MCF 10A (cell line): ENCODE data around the gene RAPGEF1. TPM values are rescaled to one million over a fixed set of nuclear protein-coding genes. Genes with fewer than 3 reads are reported as not detected.

Experiments
- BruUV-seq: library from RNA; stranded (reverse); fragments of 400-500 nt; replicated peaks from 2 replicates; lab custom pipeline; 2021; lab: Mats Ljungman, UMichigan
- CTCF ChIA-PET: fragments of 300-600 bp; sonication (Branson Sonifier 250); formaldehyde crosslinking; extraction: SDS; loops from one replicate; lab custom pipeline; 2021; ENCODE audit warnings: antibody characterized with exemption, inconsistent platforms; lab: Yijun Ruan, JAX
- POLR2A ChIA-PET: fragments of 300-600, 350-650 bp; sonication (Branson Sonifier 250); formaldehyde crosslinking; extraction: SDS; loops from one replicate; lab custom pipeline; 2020; ENCODE audit warnings: antibody characterized with exemption, inconsistent platforms; lab: Yijun Ruan, JAX
- DNase-seq: peaks from one replicate; pipeline ENCODE4 v3.0.0-alpha.2; 2018; ENCODE audit not compliant: unreplicated experiment
- H3K27ac Mint-ChIP-seq: one replicate; pipeline ENCODE4 v1.8.0; 2022; ENCODE audit warnings: mild to moderate bottlenecking, low read depth, mixed read lengths; ENCODE audit not compliant: unreplicated experiment
- H3K27me3 Mint-ChIP-seq: one replicate; pipeline ENCODE4 v1.8.0; 2022; ENCODE audit warnings: mixed read lengths; ENCODE audit not compliant: insufficient read depth, unreplicated experiment
- H3K36me3 Mint-ChIP-seq: one replicate; pipeline ENCODE4 v1.8.0; 2022; ENCODE audit warnings: mild to moderate bottlenecking, moderate library complexity, mixed read lengths; ENCODE audit not compliant: insufficient read depth, unreplicated experiment
- H3K4me1 Mint-ChIP-seq: one replicate; pipeline ENCODE4 v1.8.0; 2022; ENCODE audit warnings: mixed read lengths; ENCODE audit not compliant: insufficient read depth, unreplicated experiment
- H3K4me3 Mint-ChIP-seq: one replicate; pipeline ENCODE4 v1.8.0; 2022; ENCODE audit warnings: mild to moderate bottlenecking, moderate library complexity, mixed read lengths; ENCODE audit not compliant: unreplicated experiment
- H3K9me3 Mint-ChIP-seq: one replicate; pipeline ENCODE4 v1.8.0; 2022; ENCODE audit warnings: mixed read lengths; ENCODE audit not compliant: unreplicated experiment
- intact Hi-C: fragments of 100-400 bp; cut with micrococcal nuclease; formaldehyde crosslinking; loops from 2 replicates; pipeline ENCODE4 v1.14.1; 2022
- total RNA-seq: library from RNA; stranded (reverse); gene quantifications from 2 replicates; pipeline ENCODE4 v1.2.3, GENCODE V29; 2022
- TF ChIP-seq, protein P1 (sequence below): fragments of 200-600 bp; IDR thresholded peaks from one replicate; pipeline ENCODE4 v1.8.0; 2022; ENCODE audit warnings: antibody characterized with exemption, mild to moderate bottlenecking; ENCODE audit not compliant: unreplicated experiment

Gene RAPGEF1
- total RNA-seq, 1 experiment from 2014 or later, result 55.4 TPM

DNA sequence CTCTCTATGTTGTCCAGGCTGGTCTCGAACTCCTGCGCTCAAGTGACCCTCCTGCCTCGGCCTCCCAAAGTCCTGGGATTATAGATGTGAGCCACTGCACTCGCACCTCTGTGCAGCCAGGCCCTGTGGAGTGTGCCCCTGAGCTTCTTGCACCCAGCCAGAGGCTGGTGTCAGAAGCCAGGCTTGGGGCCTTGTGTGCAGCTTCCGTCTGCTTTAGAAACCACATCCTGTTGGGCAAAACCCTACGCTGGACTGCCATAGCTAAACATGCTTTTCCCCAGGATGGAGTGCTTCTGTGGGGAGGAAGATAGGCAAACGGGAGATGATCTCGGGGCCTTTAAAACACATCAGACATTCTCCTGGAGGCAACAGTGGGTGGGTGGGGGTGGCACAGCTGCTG lies 154.5 kb downstream of the RAPGEF1 start:
- H3K4me3 Mint-ChIP-seq, result no peak overlapping the region
- POLR2A ChIA-PET, result no interaction called here
- TF ChIP-seq, protein P1, sequence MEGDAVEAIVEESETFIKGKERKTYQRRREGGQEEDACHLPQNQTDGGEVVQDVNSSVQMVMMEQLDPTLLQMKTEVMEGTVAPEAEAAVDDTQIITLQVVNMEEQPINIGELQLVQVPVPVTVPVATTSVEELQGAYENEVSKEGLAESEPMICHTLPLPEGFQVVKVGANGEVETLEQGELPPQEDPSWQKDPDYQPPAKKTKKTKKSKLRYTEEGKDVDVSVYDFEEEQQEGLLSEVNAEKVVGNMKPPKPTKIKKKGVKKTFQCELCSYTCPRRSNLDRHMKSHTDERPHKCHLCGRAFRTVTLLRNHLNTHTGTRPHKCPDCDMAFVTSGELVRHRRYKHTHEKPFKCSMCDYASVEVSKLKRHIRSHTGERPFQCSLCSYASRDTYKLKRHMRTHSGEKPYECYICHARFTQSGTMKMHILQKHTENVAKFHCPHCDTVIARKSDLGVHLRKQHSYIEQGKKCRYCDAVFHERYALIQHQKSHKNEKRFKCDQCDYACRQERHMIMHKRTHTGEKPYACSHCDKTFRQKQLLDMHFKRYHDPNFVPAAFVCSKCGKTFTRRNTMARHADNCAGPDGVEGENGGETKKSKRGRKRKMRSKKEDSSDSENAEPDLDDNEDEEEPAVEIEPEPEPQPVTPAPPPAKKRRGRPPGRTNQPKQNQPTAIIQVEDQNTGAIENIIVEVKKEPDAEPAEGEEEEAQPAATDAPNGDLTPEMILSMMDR, result no peak
- H3K27ac Mint-ChIP-seq, result no peak overlapping the region
- no peaks in the 10 kb centered on the region for H3K4me1 Mint-ChIP-seq
- no TSS peak for BruUV-seq
- no peaks in the 10 kb centered on the region for H3K27me3 Mint-ChIP-seq
- CTCF ChIA-PET, result interaction anchor here (0.8 to 1.8 kb wide), 3 partner anchors 25 to 155 kb away, joined by 3 to 7 read pairs (median 4); partner anchors contain the start of gene RAPGEF1
- intact Hi-C loops, result no loop called here
- DNase-seq, result no peak
- H3K9me3 Mint-ChIP-seq, result no peaks in the 10 kb centered on the region
- H3K36me3 Mint-ChIP-seq, result peaks cover 19% of the 10 kb centered on the region

DNA sequence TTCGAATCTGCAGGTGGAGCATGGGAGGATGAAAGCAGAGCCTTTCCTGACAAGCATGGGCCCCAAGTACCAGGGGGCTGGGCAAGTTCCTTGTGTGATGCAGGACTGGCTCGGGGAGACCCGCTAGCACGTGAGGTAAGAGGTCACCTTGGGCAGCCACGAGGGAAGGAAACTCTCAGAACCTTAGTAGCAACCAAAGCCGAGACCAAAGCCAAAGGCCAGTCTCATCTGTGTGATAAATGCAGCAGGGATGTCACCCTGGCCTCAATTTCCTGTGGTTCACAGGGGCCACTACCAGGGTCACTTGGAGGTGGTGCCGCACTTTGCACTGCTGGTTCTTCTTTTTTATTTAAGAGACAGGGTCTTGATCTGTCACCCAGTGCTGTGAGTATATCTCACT lies 155.0 kb downstream of the RAPGEF1 start:
- BruUV-seq, result no TSS peak
- no peaks in the 10 kb centered on the region for H3K4me1 Mint-ChIP-seq
- intact Hi-C loops, result no loop called here
- no peak overlapping the region for H3K27ac Mint-ChIP-seq
- no peak overlapping the region for H3K4me3 Mint-ChIP-seq
- no peak for DNase-seq
- no peaks in the 10 kb centered on the region for H3K9me3 Mint-ChIP-seq
- POLR2A ChIA-PET, result no interaction called here
- TF ChIP-seq, protein P1, result no peak
- CTCF ChIA-PET, result interaction anchor here (1.8 kb wide), 1 partner anchor 155 kb away, joined by 7 read pairs; the partner anchor contains the start of gene RAPGEF1
- no peaks in the 10 kb centered on the region for H3K27me3 Mint-ChIP-seq
- H3K36me3 Mint-ChIP-seq, result peaks cover 22% of the 10 kb centered on the region

DNA sequence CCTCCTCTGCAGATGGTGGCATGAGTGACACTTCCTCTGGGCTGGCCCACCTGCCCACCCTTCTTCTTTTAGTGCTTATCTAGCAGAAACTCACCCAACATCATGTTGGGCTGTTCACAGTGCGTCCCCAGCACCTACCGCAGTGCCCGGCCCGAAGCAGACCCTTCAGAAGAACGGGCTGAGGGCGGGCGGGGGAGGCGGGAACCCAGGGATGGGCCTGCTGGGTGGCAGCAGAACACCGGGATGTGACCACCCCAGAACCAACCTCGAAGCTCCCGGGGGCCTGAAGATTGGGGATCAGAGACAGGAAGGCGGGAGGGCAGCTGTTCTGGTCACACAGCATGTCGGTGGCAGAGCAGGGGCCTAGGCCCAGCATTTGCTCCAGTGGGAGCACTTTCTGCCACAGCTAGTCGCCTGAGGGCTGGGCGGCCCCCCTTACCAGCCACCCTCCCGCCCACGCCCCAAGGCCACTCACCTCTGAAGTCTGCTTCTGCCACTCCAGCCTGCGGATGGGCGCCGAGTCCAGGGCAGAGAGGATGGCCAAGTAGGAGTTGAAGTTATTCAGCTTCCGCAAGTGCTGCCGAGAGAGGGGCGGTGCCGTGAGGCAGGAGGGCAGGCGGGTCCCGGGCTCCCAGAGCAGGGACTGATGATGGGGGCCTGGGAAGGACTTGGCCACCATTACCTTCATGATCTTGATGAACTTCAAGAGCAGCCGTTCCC lies 155.9 kb downstream of the RAPGEF1 start:
- POLR2A ChIA-PET, result no interaction called here
- Mint-ChIP-seq H3K4me1 (no peaks in the 10 kb centered on the region), H3K36me3 (peaks cover 22% of the 10 kb centered on the region), H3K27ac (no peak overlapping the region), H3K4me3 (no peak overlapping the region), H3K9me3 (no peaks in the 10 kb centered on the region), H3K27me3 (no peaks in the 10 kb centered on the region)
- BruUV-seq, result no TSS peak
- TF ChIP-seq, protein P1, result no peak
- CTCF ChIA-PET, result interaction anchor here (1.8 kb wide), 1 partner anchor 156 kb away, joined by 7 read pairs; the partner anchor contains the start of gene RAPGEF1
- intact Hi-C loops, result no loop called here
- no peak for DNase-seq

DNA sequence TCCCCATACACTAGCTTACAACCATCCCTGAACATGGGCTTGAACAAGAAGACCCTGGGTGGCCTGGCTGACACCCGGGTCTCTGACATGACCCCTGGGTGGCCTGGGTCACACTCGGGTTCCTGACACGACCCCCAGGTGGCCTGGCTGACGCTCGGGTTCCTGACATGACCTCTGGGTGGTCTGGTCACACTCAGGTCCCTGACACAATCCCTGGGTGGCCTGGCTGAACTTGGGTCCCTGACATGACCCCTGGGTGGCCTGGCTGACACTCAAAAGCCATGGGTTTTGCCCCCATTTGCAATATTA lies 156.6 kb downstream of the RAPGEF1 start:
- Mint-ChIP-seq H3K36me3 (peaks cover 22% of the 10 kb centered on the region), H3K4me1 (no peaks in the 10 kb centered on the region), H3K9me3 (no peaks in the 10 kb centered on the region), H3K27me3 (no peaks in the 10 kb centered on the region), H3K27ac (no peak overlapping the region), H3K4me3 (no peak overlapping the region)
- BruUV-seq, result no TSS peak
- CTCF ChIA-PET, result no interaction called here
- DNase-seq, result no peak
- intact Hi-C loops, result no loop called here
- TF ChIP-seq, protein P1, result no peak
- POLR2A ChIA-PET, result no interaction called here
